Central memory CD4-positive, alpha-beta T cell (primary cell): ENCODE data around the gene CAPS.
"Not testable (repeated sequence)": the region's sequence is repeated elsewhere in the genome, so short reads cannot be mapped to it uniquely, and the experiment has no call there.

Source experiments
- DNase-seq: peaks from one replicate; pipeline ENCODE4 v3.0.0; 2022
- total RNA-seq, 3 experiments: gene quantifications; one replicate each; lab custom pipeline; 2026; lab: John Stamatoyannopoulos, UW

The CAPS gene
- 1.8 to 28.9 (median 23.4) reads per million in 3 experiments for total RNA-seq

DNA sequence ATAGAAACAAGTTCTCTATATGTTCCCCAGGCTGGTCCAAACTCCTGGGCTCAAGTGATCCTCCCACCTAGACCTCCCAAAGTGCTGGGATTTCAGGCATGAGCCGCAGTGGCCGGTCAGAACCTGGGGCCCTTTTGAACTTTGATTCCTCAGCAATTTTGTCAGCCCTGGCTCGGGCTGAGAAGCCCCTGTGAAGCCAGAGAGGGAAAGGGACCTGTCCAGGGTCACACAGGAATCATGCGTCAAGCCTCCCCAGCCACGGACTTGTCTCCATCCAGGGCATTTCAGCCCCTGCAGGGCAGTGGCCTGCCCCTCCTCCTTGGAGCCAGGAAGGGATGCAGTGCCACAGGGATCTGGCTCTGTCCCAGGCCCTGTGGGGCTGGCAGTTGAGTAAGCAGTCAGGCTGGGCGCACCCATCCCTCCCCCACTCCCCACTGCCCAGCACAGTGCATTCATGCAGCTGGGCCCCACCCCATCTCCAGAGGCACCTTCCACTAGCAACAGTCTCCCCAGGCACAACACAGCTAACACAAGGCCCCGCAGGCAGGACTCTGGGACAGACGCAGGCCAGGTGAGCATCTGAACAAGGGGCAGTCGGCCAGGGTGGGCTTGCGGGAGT, at the start of gene CAPS:
TSS of gene CAPS (plus strand) at position 516 of the 619 bp plus-strand sequence. CDS start 153 bp downstream, outside the sequence.
- DNase-seq: no peak

DNA sequence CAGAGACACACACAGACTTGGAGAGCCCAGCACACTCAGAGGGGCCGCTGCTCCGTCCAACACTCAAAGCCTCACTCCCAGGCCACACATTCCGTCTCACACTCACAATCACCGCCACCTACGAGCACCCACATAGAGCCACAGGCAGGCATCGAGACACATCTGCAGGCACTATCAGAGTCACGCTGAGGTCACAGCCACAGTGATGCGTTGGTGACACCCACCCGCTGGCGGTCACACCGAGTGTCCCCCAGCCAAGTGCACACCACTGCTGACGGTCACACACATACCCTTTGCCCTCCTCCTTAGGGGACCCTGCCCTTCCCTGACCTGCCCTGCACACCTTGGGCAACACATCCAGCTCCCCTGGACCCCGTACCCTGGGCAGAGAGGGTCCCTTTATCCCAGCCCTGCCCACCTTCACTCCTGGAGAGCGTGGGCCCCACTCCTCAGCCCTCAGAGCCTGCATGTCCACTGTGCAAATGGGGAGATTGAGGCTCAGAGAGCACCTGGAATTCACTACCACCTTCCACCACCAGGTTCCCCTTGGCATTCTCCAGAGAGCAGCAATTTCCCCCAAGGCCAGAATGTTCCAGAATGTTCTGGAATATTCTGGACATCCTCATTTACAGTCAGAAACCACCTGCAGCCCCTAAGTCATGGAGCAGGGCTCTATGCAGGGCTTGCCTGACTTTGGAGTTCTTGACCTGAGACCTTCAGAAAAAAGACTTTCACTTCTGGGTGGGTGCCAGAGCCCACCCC, 49.1 kb upstream of the CAPS start:
- DNase-seq: no peak

DNA sequence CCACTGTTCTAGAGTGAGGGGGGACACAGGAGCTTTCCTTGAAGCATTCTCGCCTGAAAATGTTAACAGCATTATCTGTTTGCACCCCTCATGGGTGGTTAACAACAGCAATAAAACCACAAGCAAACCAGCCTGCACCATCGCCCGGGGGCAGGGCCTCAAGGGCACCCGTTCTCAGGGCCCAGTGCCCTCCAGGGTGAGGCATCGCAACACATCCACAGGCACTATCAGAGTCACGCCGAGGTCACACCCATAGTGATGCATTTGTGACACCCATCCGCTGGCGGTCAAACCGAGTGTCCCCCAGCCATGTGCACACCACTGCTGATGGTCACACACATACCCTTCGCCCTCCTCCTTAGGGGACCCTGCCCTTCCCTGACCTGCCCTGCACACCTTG, 48.3 kb upstream of the CAPS start:
- DNase-seq: no peak

GRCh38 chr19:5867201-5868136, 46.6 kb upstream of the CAPS start:
- no peak for DNase-seq

GRCh38 chr19:5870986-5871394, 43.1 kb upstream of the CAPS start:
- no peak for DNase-seq

DNA sequence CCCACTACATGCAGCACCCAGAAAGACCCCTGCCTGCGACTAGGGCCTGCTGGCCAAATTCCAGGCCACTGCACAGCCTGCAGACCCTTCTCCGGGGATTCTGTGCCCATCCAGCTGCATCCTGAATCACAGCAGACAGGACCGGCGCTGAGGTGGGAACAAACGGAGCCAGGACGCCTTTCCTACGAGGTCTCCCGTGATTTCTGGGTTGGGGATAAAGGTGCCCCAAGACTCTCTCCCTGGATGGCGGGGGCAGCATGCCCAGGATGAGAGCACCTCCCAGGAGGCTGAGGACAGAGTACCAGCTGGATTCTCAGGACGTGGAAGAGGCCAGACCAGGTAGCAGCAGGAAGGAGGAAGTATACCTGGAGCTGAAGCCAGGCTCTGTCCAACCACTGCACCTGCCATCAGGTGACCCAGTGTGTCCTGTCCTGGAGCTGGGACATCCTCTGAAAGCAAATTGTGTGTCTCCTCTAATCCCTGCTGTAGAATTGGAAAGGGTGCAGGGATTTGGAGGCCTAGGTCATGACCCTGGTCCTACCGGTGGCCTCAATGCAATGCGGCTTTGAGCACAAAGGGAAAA, 40.3 kb upstream of the CAPS start:
- no peak for DNase-seq

DNA sequence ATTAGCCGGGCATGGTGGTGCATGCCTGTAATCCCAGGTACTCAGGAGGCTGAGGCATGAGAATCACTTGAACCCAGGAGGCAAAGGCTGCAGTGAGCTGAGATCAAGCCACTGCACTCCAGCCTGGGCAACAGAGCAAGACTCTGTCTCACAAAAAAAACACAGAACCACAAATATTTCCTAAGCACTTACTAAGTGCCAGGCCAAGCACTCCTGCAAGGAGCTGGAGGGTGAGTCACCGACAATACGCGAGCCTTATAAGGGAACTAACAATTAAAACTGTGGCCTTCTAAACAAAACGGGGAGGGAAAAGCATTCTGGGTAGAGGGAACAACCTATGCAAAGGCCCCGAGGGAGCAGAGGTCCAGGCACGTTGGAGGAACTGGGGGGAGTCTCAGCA, 39.6 kb upstream of the CAPS start:
- DNase-seq: not testable (repeated sequence)

DNA sequence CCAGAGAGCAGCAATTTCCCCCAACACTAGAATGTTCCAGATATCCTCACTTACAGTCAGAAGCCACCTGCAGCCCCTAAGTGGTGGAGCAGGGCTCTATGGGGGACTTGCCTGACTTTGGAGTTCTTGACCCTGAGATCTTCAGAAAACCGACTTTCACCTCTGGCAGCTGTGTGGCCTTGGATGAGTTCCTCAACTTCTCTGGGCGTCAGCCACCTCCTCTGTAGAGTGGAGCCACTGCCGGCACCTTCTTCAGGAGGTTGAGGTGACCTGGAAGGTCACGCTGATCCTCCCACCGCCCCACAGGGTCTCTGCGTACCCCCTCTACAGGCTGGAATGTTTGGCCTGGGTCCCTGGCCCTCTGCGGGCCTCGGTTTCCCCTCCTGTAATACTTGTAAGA, 36.6 kb upstream of the CAPS start:
- DNase-seq: no peak

- no peak for DNase-seq
Measured at GRCh38 chr19:5877882-5878281, 36.2 kb upstream of the CAPS start.

DNA sequence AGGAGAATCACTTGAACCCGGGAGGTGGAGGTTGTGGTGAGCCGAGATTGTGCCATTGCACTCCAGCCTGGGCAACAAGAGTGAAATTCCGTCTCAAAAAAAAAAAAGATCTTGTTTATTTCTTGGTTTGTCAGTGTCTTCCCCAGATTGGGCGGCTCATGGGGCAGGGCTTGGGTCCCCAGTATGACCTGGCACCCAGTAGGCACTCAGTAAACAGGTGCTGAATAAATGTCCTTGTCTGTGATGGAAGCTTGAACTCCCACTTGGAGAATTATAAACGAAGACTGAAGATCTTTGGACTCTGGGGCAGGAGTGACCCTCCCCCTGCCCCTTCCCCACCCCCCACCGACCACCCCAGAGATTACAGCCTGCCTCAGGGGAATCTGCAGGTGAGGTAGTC, 33.9 kb upstream of the CAPS start:
- DNase-seq: no peak

GRCh38 chr19:5880604-5881078, 33.4 kb upstream of the CAPS start:
- DNase-seq: no peak

GRCh38 chr19:5881543-5882299, 32.3 kb upstream of the CAPS start:
- no peak for DNase-seq

DNA sequence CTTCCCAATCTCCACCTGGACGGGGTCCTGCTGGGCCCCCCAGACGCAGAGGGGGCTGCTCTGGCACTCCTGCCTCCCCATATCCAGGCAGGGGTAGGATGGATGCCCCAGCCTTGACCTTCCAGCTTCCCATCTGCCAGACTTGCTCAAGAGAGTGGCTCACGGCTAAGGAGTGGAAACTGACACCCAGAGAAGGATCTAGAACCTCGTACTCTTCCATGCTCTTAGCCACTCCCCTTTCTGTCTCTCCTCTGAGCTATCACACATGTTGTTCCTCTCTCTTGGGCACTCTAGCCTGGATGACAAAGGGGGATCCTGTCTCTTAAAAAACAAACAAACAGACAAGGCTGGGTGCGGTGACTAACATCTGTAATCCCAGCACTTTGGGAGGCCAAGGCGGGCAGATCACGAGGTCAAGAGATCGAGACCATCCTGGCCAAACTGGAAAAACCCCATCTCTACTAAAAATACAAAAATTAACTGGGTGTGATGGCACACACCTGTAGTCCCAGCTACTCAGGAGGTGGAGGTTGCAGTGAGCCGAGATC, 31.6 kb upstream of the CAPS start:
- no peak for DNase-seq

- not testable (repeated sequence) for DNase-seq
Measured at GRCh38 chr19:5883157-5883873, 30.7 kb upstream of the CAPS start.

DNA sequence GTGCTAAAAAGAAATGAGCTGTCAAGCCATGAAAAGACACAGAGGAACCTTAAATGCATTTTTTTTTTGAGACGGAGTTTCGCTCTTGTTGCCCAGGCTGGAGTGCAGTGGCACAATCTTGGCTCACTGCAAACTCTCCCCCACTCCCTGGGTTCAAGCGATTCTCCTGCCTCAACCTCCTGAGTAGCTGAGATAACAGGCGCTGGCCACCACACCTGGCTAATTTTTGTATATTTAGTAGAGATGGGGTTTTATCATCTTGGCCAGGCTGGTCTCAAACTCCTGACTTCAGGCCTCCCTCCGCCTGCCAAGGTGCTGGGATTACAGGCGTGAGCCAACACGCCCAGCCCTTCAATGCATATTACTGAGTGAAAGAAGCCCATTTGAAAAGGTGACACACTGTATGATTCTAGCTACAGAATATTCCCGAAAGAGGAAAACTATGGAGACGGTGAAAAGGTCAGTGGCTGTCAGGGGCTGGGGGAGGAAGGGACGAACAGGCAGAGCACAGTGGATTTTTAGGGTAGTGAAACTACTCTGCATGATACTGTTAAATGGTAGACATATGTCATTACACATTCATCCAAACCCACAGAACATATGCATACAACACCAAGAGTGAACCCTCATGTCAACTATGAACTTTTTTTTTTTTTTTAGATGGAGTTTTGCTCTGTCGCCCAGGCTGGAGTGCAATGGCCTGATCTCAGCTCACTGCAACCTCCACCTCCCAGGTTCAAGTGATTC, 29.8 kb upstream of the CAPS start:
- DNase-seq: not testable (repeated sequence)

DNA sequence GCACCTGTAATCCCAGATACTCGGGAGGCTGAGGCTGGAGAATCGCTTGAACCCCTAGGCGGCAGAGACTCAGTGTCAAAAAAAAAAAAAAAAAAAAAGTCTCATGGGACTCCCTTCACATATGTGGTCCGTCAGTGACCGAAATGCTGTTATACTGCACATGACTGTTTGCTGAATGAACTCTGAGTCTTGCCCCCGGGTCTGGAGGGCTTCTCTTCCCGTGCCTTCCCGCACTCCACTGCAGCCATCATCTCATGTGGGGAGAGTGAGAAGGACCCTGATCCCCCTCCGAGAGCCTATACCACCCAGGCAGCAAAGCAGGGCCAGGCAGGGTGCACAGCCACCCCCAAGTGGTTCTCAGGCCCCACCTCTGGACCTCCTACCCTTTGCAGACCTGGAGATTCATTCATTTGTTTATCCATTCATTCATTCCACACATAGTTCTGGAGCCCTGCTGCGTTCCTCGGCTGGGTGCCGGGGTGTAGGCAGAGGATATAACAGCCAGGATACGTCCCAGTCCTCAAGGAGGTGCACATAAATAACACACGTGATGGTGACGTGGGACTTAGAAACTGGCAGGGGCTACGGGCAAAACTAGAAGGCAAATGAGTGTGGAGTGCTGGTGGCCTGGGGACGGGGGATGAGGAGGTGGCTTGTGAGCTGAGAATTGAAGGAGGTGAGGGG, 24.6 kb upstream of the CAPS start:
- DNase-seq: no peak

DNA sequence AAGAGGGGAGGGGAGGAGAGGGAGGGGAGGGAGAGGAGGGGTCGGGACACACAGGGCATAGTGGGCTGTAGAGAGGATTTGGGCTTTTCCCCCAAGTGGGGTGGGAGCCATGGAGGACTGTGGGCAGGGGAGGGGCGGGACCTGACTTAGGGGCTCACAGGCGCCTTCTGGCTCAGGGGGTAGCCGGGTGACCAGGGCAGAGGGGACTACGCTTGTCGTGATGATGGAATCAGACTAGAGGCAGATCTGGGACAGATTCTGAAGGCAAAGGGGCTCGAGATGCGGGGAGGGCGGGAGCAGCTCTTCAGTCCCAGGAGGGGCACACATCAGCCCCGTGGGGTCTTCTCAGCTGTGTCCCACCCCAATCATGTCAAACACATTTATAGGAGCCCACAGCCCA, 24.0 kb upstream of the CAPS start:
- DNase-seq: no peak

DNA sequence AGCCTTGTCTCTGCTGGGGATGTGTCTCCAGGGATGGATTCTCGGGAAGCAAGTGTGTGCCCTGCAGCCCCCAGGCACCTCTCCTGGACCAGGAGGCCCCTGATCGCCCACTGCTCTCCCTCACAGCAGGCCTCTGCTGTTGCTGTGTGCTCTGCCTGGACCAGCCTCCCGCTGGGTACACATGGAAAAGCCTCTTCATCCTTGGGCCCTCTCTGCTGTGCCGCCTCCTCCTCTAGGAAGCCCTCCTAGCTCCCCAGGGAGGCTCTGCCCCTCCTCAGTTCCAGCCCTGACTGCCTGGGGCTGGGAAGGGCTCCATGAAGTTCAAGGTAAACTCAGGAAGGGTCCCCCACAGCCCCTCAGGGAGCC, 22.5 kb upstream of the CAPS start:
- DNase-seq: no peak

GRCh38 chr19:5891938-5892771, 21.9 kb upstream of the CAPS start:
- DNase-seq: no peak
